SJSA1 (cell line): ENCODE data around the gene FMN1. TPM values are rescaled to one million over a fixed set of nuclear protein-coding genes. Genes with fewer than 3 reads are reported as not detected.

Experiments used
- DNase-seq, 2 experiments: peaks; one replicate each; pipeline ENCODE4 v3.0.0-alpha.2; 2015 to 2020; ENCODE audit warnings: low spot score in 2 of 2, low read depth in 1 of 2
- H3K27ac ChIP-seq: fragments of 250-450 bp; sonication (Bioruptor Pico); 2 replicates; pipeline ENCODE4 v1.5.1; 2020; ENCODE audit warnings: mild to moderate bottlenecking, moderate library complexity
- H3K27me3 ChIP-seq: fragments of 250-450 bp; sonication (Bioruptor Pico); replicated peaks from 2 replicates; pipeline ENCODE4 v1.5.1; 2020; ENCODE audit warnings: mild to moderate bottlenecking, moderate library complexity
- H3K36me3 ChIP-seq: fragments of 250-450 bp; sonication (Bioruptor Pico); 2 replicates; pipeline ENCODE4 v1.5.1; 2020; ENCODE audit warnings: mild to moderate bottlenecking
- H3K4me1 ChIP-seq: fragments of 250-450 bp; sonication (Bioruptor Pico); replicated peaks from 2 replicates; pipeline ENCODE4 v1.6.1; 2021; ENCODE audit warnings: mild to moderate bottlenecking
- H3K4me3 ChIP-seq: fragments of 250-450 bp; sonication (Bioruptor Pico); 2 replicates; pipeline ENCODE4 v1.5.1; 2020; ENCODE audit warnings: mild to moderate bottlenecking
- H3K9me3 ChIP-seq: fragments of 250-450 bp; sonication (Bioruptor Pico); replicated peaks from 2 replicates; pipeline ENCODE4 v1.5.1; 2020; ENCODE audit warnings: mild to moderate bottlenecking
- total RNA-seq: library from RNA; depleted of rRNA; stranded (reverse); fragments of >200 nt; shearing (Covaris generic); gene quantifications from 2 replicates; pipeline ENCODE4 v1.2.3, GENCODE V29; 2014

The FMN1 gene
- total RNA-seq, 1 experiment from 2014 or later, result 2.4 TPM

DNA sequence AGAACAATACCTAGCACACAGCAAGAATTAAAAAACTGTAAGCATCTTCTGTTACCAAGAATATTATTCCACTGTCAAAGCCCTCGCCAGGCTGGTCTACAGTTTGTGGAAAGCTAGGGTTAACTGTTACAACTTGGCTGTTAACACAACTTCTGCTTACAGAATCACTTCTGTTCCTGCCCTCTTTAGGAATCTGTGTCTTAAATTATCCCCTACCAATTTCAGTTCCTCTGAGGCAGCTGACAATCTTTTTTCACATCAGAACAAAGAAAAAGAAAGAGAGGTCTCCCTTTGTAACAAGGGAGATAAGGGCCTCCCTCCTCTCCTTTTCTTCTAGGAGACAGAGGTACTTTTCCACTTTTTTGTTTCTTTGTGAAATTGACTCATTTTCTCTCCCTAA, 188.9 kb downstream of the FMN1 start:
- H3K36me3 ChIP-seq, result no peaks in the 10 kb centered on the region

DNA sequence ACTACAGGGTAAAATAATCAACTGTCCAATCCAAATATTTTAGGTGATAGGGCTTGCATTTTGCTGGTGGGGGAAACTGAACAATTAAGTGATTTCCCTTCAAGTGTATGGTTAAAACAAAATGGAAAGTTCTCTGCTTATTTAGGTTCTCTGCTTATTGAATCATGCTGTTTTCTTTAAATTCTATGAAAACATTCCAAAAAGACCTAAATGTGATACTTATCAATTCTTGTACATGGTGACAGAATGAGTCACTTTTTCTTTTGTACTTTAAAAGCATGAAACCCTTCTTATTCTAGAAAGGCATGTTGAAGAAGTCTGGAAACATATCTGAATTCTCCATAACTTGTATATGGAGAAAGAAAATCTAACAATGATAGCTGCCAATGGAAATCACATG, 192.6 kb downstream of the FMN1 start:
- H3K4me1 ChIP-seq, result peaks cover 6% of the 10 kb centered on the region; the same call in 1 of the 2 replicates
- H3K27ac ChIP-seq, result no peak overlapping the region
- H3K4me3 ChIP-seq, result no peak overlapping the region
- H3K36me3 ChIP-seq, result no peaks in the 10 kb centered on the region
- no peak for DNase-seq
- H3K9me3 ChIP-seq, result no peaks in the 10 kb centered on the region
- H3K27me3 ChIP-seq, result no peaks in the 10 kb centered on the region

More for the DNA sequence above, 188.9 kb downstream of the FMN1 start:
- Histone ChIP-seq H3K27ac (no peak overlapping the region), H3K4me3 (no peak overlapping the region), H3K4me1 (peaks cover 29% of the 10 kb centered on the region), H3K27me3 (no peaks in the 10 kb centered on the region), H3K9me3 (no peaks in the 10 kb centered on the region)
- no peak for DNase-seq

DNA sequence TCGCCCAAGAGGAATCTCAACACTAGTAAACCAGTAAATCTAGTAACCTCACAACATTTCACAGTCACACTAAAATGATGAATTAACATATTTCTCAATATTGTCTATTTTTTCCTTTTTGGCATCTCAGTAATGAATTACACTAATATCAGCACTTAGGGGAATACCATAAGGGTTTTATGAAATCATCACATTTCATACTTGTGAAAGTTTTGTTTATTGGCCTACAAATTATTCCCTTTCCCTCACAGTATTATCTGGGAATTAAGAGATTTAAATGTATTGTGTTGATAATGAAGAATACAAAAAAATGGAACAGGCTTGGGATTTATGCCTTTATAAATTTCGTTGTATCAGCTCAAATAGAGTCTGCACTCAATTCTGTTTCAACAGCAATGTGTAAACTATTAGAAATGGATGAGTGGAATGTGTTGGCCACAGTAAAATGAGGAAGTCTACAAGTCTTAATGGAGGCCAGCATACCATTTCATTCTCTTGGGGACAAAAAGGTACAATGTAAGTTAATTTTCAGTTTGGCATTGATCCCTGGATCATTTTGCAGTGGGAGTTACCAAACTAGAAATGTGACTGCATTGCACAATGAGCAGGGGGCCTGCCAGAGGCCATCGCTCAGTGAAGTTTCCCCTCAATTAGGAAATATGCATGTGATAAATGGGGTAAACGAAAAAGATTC, 195.4 kb downstream of the FMN1 start:
- no peaks in the 10 kb centered on the region for H3K9me3 ChIP-seq
- no peaks in the 10 kb centered on the region for H3K36me3 ChIP-seq
- no peak overlapping the region for H3K27ac ChIP-seq
- peaks cover 6% of the 10 kb centered on the region; the same call in 1 of the 2 replicates for H3K4me1 ChIP-seq
- no peaks in the 10 kb centered on the region for H3K27me3 ChIP-seq
- H3K4me3 ChIP-seq, result no peak overlapping the region
- no peak for DNase-seq

DNA sequence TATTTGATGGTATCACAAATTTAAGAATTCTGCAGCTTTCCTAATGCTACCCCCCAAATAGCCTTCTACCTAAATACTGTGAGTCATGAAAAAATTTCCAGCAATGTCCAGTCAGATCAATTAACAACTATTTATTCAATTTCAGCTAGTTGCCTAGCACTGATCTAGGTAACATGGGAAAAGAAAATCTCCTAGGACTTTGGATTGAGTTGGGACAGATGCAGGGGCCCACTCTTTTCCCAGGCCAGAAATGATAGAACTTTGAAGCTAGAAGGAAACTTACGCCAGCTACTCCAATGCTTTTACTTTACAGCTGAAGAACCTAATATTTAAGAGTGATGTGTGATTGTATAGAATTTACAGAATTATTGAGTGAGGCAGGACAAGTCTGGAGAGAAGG, 196.3 kb downstream of the FMN1 start:
- Histone ChIP-seq H3K4me3 (no peak overlapping the region), H3K27me3 (no peaks in the 10 kb centered on the region), H3K9me3 (no peaks in the 10 kb centered on the region), H3K27ac (no peak overlapping the region), H3K4me1 (peaks cover 6% of the 10 kb centered on the region; the same call in 1 of the 2 replicates), H3K36me3 (no peaks in the 10 kb centered on the region)
- no peak for DNase-seq

DNA sequence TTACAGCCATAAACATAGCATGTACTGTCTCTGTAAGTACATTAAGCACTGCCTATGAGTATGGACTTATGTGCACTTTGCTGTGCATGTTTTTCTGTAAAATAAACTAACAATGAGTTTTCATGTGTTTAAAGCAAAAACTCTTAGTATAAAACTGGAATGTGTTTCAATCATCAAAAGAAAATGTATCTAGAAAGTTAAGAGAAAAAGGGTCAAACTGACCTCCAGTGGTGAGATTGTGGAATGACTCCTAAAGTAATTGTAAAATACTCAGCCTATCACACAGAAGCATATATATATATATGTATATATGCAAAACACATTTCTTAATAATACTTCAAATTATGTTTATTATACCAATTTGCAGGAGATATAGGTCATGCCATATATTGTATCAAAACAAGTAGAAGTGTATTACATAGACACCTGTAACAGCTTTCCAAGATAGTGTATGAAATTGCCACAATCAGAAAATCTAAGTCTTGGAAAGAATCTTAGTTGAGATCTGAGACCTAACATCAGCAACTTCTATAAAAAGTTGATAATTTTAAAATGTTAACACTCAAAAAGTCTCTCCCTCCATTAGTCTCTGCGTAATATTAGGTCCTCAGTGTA, 199.6 kb downstream of the FMN1 start:
- no peaks in the 10 kb centered on the region for H3K4me1 ChIP-seq
- H3K27me3 ChIP-seq, result no peaks in the 10 kb centered on the region
- DNase-seq, result peak in 1 of 2 experiments; percentile 48
- no peaks in the 10 kb centered on the region for H3K36me3 ChIP-seq
- no peaks in the 10 kb centered on the region; the same call in 1 of the 2 replicates for H3K9me3 ChIP-seq
- H3K4me3 ChIP-seq, result no peak overlapping the region
- no peak overlapping the region for H3K27ac ChIP-seq

DNA sequence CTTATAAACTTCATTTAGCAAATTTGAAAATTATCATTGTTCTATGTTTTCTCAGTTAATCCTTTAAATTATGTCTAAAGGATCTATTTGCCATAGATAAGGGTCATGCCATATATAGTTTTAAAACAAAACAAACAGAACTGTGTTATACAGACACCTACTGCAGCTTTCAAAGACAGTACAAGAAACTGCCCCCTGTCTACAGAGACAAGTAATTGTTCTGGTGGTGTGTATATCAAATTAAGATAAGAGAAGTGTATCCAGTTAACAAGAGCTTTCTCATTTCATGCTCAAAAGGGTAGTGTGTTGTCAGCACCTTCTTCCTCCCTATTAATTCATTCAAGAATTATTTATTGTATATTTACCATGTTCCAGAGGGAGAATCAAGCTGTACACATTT, 201.2 kb downstream of the FMN1 start:
- Histone ChIP-seq H3K9me3 (no peaks in the 10 kb centered on the region; the same call in 1 of the 2 replicates), H3K27me3 (no peaks in the 10 kb centered on the region), H3K4me3 (no peak overlapping the region), H3K36me3 (no peaks in the 10 kb centered on the region), H3K27ac (no peak overlapping the region), H3K4me1 (no peaks in the 10 kb centered on the region)
- DNase-seq, result no peak

DNA sequence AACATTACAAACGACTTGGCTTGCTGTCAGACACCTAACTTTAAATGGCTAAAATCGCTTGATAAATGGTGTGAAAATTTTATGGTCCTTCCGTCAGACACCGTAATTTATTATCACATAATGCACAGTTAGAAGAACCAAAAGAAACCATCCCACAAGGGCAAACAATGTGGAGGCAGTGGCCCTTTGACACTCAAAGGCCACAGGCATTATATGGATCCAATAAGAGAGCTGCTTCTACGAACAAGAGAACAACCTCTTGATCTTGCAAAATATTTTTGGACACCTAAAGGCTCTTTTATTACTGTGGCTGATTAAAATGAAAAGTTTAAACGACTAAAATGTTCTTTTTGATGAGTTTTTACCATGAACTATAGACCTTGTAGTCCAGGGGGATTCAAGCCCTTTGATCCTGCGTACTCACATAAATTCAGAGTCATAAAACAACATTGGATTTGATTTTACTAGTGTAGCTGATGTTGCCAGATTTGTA, 202.8 kb downstream of the FMN1 start:
- Histone ChIP-seq H3K27ac (no peak overlapping the region), H3K27me3 (no peaks in the 10 kb centered on the region), H3K36me3 (no peaks in the 10 kb centered on the region), H3K4me1 (no peaks in the 10 kb centered on the region), H3K4me3 (no peak overlapping the region), H3K9me3 (no peaks in the 10 kb centered on the region; the same call in 1 of the 2 replicates)
- no peak for DNase-seq

DNA sequence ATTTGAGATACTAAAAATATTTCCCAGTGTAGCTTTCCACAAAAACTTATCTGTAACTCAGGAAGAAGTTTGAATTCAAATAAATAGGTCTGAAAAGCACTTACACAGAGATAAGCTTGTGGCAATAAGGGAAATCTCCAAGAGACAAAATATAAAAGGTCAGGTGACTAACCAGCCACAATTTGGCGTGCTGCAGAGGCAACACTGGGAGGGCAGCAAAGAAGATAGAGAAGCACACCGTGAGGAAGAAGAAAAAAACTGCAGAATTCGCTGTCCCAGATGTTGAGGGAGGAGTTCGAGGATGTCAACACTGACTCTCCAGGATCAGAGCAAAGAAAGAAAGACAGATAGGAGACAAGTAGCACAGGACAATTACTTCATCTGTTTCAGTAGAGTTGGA, 204.4 kb downstream of the FMN1 start:
- H3K9me3 ChIP-seq, result no peaks in the 10 kb centered on the region; the same call in 1 of the 2 replicates
- H3K27me3 ChIP-seq, result no peaks in the 10 kb centered on the region
- no peak overlapping the region for H3K4me3 ChIP-seq
- no peak for DNase-seq
- H3K36me3 ChIP-seq, result no peaks in the 10 kb centered on the region
- H3K4me1 ChIP-seq, result no peaks in the 10 kb centered on the region
- no peak overlapping the region for H3K27ac ChIP-seq

DNA sequence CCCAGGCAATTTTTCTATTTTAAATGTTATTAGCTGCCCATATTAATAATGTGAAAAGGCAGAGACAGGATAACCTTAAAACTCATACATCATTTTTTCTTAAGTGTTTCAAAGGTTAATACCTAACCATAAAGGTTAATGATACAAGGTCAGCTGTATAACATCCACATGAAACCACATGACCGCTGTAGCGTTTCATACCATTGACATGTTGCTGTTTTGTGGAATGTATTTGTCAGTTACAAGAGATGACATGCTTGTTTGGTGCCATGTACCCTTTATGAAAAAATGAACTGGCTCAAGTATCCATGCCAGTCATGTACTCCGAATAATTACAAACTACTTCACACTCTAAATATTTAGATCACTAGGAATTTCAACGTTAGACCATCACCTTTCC, 207.4 kb downstream of the FMN1 start:
- H3K4me1 ChIP-seq, result peaks cover 3% of the 10 kb centered on the region; the same call in 1 of the 2 replicates
- no peak overlapping the region for H3K27ac ChIP-seq
- DNase-seq, result no peak
- no peak overlapping the region for H3K4me3 ChIP-seq
- H3K36me3 ChIP-seq, result no peaks in the 10 kb centered on the region
- no peaks in the 10 kb centered on the region; the same call in 1 of the 2 replicates for H3K9me3 ChIP-seq
- no peaks in the 10 kb centered on the region for H3K27me3 ChIP-seq

DNA sequence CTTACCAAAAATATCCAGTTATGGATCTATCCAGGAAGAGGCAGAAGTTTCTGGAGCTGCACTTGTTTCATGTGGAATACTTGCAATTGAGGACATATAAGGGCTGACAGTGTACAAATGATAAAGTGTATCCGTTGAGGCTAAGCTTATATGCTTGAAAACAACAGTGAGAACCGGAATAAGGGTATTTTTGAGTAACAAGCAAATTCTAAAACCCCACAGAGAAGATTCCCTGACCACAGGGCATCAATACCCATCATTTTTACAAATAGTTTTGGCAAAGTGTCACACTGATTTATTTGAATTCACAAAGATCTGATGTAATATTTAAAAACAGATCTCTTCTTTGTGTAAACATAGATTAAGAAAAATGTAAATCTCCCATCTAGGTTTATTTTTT, 208.4 kb downstream of the FMN1 start:
- H3K27me3 ChIP-seq, result no peaks in the 10 kb centered on the region; the same call in 1 of the 2 replicates
- peaks cover 9% of the 10 kb centered on the region; the same call in 1 of the 2 replicates for H3K4me1 ChIP-seq
- DNase-seq, result no peak
- no peak overlapping the region for H3K4me3 ChIP-seq
- H3K9me3 ChIP-seq, result no peaks in the 10 kb centered on the region; the same call in 1 of the 2 replicates
- H3K27ac ChIP-seq, result no peak overlapping the region
- H3K36me3 ChIP-seq, result no peaks in the 10 kb centered on the region

DNA sequence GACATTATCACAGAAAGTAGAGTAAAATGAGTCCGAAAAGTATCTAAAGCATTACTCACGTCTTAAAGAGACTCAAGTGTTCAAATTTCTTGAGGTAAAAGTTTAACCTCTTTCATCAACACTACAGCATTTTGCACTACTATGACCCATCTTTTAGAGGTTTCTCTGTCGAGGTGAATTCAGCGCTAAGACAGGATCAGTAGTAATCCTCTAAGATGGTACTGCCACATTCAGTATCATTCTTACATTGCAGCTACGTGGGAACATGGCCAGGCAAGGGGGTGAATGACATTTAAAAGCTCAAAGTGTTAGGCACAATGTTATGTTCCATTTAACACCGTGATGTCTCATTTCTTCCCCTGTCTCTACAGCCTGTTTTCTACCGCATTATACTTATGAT, 210.8 kb downstream of the FMN1 start:
- Histone ChIP-seq H3K27me3 (no peaks in the 10 kb centered on the region; the same call in 1 of the 2 replicates), H3K27ac (no peak overlapping the region), H3K4me1 (peaks cover 27% of the 10 kb centered on the region), H3K9me3 (no peaks in the 10 kb centered on the region), H3K36me3 (no peaks in the 10 kb centered on the region), H3K4me3 (no peak overlapping the region)
- no peak for DNase-seq

DNA sequence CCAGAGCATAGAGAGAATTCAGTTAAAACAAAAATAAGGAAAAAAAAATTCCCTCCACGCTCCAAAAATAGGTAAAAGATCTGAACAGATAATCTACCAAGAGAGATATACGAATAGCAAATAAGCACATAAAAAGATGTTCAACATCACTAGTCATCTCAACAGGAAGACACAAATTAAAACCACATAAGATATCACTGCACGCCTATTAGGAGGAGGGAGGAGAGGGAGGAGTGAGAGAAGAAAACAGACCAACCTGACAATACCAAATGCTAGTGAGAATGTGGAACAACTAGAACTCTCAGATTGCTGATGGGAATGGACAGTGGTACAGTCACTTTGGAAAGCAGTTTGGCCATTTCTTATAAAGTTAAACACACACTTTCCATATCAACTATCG, 212.5 kb downstream of the FMN1 start:
- no peaks in the 10 kb centered on the region for H3K9me3 ChIP-seq
- no peak overlapping the region for H3K4me3 ChIP-seq
- H3K27ac ChIP-seq, result no peak overlapping the region
- no peak for DNase-seq
- H3K36me3 ChIP-seq, result no peaks in the 10 kb centered on the region
- H3K27me3 ChIP-seq, result no peaks in the 10 kb centered on the region; the same call in 1 of the 2 replicates
- peaks cover 27% of the 10 kb centered on the region for H3K4me1 ChIP-seq

DNA sequence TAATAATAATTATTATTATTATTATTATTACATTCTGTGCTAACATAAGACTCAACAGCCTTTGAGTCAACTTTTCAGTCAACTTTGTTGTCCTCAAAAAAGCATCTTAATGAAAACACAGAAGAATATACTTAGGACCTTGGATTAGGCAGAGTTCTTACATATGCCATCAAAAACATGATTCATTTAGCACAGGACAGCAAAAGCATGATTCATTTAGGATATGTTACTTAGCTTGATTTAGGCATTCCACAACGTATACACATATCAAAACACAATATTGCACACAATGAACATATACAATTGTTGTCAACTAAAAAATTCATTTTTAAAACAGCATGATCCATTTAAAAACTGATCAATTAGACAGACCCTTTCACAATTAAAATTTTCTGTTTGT, 213.0 kb downstream of the FMN1 start:
- Histone ChIP-seq H3K4me1 (peaks cover 27% of the 10 kb centered on the region), H3K9me3 (no peaks in the 10 kb centered on the region), H3K27me3 (no peaks in the 10 kb centered on the region; the same call in 1 of the 2 replicates), H3K4me3 (no peak overlapping the region), H3K36me3 (no peaks in the 10 kb centered on the region), H3K27ac (no peak overlapping the region)
- no peak for DNase-seq

DNA sequence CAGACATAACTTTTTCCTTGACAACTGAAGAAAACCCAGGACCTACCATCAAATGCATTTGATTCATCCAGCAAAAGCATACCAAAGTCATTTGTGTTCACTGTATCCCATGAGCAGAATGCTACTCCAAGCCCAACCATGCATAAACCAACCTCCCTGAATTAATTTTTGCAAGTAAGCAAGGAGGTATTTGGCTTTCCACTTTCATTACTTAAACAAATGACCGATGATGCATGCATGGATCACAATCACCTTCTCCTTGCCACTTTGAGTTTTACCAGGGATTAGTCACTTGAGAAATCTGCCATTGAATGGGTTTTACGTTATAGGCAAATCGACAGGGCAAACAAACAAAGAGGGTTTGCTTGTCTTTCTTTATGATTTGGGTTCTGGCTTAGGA, 214.8 kb downstream of the FMN1 start:
- Histone ChIP-seq H3K27me3 (no peaks in the 10 kb centered on the region; the same call in 1 of the 2 replicates), H3K27ac (peak overlapping the region; percentile 34), H3K4me1 (peaks cover 27% of the 10 kb centered on the region)

More for the DNA sequence above, 214.8 kb downstream of the FMN1 start:
- H3K9me3 ChIP-seq, result no peaks in the 10 kb centered on the region
- DNase-seq, result peak; percentile 56 to 75
- H3K36me3 ChIP-seq, result no peaks in the 10 kb centered on the region
- no peak overlapping the region for H3K4me3 ChIP-seq
